Measurements from ENCODE around the gene S100A7.
"Not testable (repeated sequence)": the region's sequence is repeated elsewhere in the genome, so short reads cannot be mapped to it uniquely, and the experiment has no call there.

S100A7 gene

GRCh38 chr1:153431928-153432327 lies 28.5 kb downstream of the S100A7 start:
- in situ Hi-C loops (cut with MboI; ENCODE audit: low sequenced_read_pairs) = no loop called here

- in situ Hi-C loops (cut with MboI; ENCODE audit: low sequenced_read_pairs) = no loop called here
These were observed 29.0 kb downstream of the S100A7 start for GRCh38 chr1:153431427-153431826.

GRCh38 chr1:153431002-153431401 lies 29.4 kb downstream of the S100A7 start:
- in situ Hi-C loops (cut with MboI; ENCODE audit: low sequenced_read_pairs) = no loop called here

- in situ Hi-C loops (cut with MboI; ENCODE audit: low sequenced_read_pairs) = no loop called here
These were observed 29.9 kb downstream of the S100A7 start for GRCh38 chr1:153430561-153430960.

GRCh38 chr1:153430166-153430553 lies 30.3 kb downstream of the S100A7 start:
- in situ Hi-C loops (cut with MboI; ENCODE audit: low sequenced_read_pairs) = no loop called here

- in situ Hi-C loops (cut with MboI; ENCODE audit: low sequenced_read_pairs) = no loop called here
These were observed 30.9 kb downstream of the S100A7 start for GRCh38 chr1:153429266-153430165.

GRCh38 chr1:153428791-153429190 lies 31.7 kb downstream of the S100A7 start:
- in situ Hi-C loops (cut with MboI; ENCODE audit: low sequenced_read_pairs) = no loop called here

- in situ Hi-C loops (cut with MboI; ENCODE audit: low sequenced_read_pairs) = no loop called here
These were observed 32.3 kb downstream of the S100A7 start for GRCh38 chr1:153428073-153428638.

GRCh38 chr1:153426809-153427208 lies 33.6 kb downstream of the S100A7 start:
- in situ Hi-C loops (cut with MboI; ENCODE audit: low sequenced_read_pairs) = no loop called here

GRCh38 chr1:153422450-153423068 lies 37.9 kb downstream of the S100A7 start:
- in situ Hi-C loops (cut with MboI; ENCODE audit: low sequenced_read_pairs) = no loop called here

GRCh38 chr1:153420306-153420705 lies 40.1 kb downstream of the S100A7 start:
- in situ Hi-C loops (cut with MboI; ENCODE audit: low sequenced_read_pairs) = no loop called here

GRCh38 chr1:153419436-153419793 lies 41.0 kb downstream of the S100A7 start:
- in situ Hi-C loops (cut with MboI; ENCODE audit: low sequenced_read_pairs) = not testable (repeated sequence)

- in situ Hi-C loops (cut with MboI; ENCODE audit: low sequenced_read_pairs) = not testable (repeated sequence)
These were observed 41.6 kb downstream of the S100A7 start for GRCh38 chr1:153418758-153419435.

- in situ Hi-C loops (cut with MboI; ENCODE audit: low sequenced_read_pairs) = no loop called here
These were observed 43.1 kb downstream of the S100A7 start for GRCh38 chr1:153417136-153417888.

- in situ Hi-C loops (cut with MboI; ENCODE audit: low sequenced_read_pairs) = no loop called here
These were observed 44.4 kb downstream of the S100A7 start, which contains the start of gene S100A7A for GRCh38 chr1:153415850-153416570. S100A7A (plus strand) TSS chr1:153416520; CDS start chr1:153418083, 1,563 bp downstream.

GRCh38 chr1:153413961-153414360 lies 46.5 kb downstream of the S100A7 start:
- in situ Hi-C loops (cut with MboI; ENCODE audit: low sequenced_read_pairs) = not testable (repeated sequence)
